HepG2 (cell line): ENCODE measurements around the gene FOSB. TPM values are rescaled to one million over a fixed set of nuclear protein-coding genes. Genes with fewer than 3 reads are reported as not detected.

Experiments
- ARNTL ChIP-seq: sonication (generic); formaldehyde crosslinking; IDR thresholded peaks from 2 replicates; pipeline ENCODE4 v1.4.0; 2020; ENCODE audit warnings: mild to moderate bottlenecking, missing genetic modification reagents
- ELF3 ChIP-seq: IDR thresholded peaks from 2 replicates; pipeline ENCODE4 v1.6.1; 2016; ENCODE audit warnings: missing genetic modification reagents, missing compliant biosample characterization
- HINFP ChIP-seq: sonication (generic); formaldehyde crosslinking; IDR thresholded peaks from 2 replicates; pipeline ENCODE4 v1.4.0; 2020; ENCODE audit warnings: low read depth, mild to moderate bottlenecking, missing genetic modification reagents
- KDM2A ChIP-seq: sonication (generic); formaldehyde crosslinking; IDR thresholded peaks from 2 replicates; pipeline ENCODE4 v1.4.0; 2020; ENCODE audit warnings: low read depth, missing genetic modification reagents, borderline replicate concordance
- MIER2 ChIP-seq: IDR thresholded peaks from 2 replicates; pipeline ENCODE4 v1.6.1; 2016; ENCODE audit warnings: missing biosample characterization, missing genetic modification reagents
- PTBP1 ChIP-seq: fragments of 200-400 bp; formaldehyde crosslinking; IDR thresholded peaks from 2 replicates; pipeline ENCODE4 v1.6.1; 2018; ENCODE audit warnings: low read length, low read depth; ENCODE audit not compliant: poor library complexity, severe bottlenecking
- SALL1 ChIP-seq: sonication (generic); formaldehyde crosslinking; IDR thresholded peaks from 2 replicates; pipeline ENCODE4 v1.8.0; 2022; ENCODE audit warnings: mild to moderate bottlenecking, missing genetic modification reagents
- SKIL ChIP-seq: sonication (generic); formaldehyde crosslinking; IDR thresholded peaks from 2 replicates; pipeline ENCODE4 v1.8.0; 2022; ENCODE audit warnings: missing genetic modification reagents, mild to moderate bottlenecking, moderate library complexity, borderline replicate concordance
- SMAD3 ChIP-seq: sonication (generic); formaldehyde crosslinking; IDR thresholded peaks from 2 replicates; pipeline ENCODE4 v1.4.0; 2020; ENCODE audit warnings: missing genetic modification reagents
- YEATS4 ChIP-seq: sonication (generic); formaldehyde crosslinking; IDR thresholded peaks from 2 replicates; pipeline ENCODE4 v1.4.0; 2020; ENCODE audit warnings: missing genetic modification reagents, borderline replicate concordance
- ZFP91 ChIP-seq: sonication (generic); formaldehyde crosslinking; IDR thresholded peaks from 2 replicates; pipeline ENCODE4 v1.9.0; 2022; ENCODE audit warnings: missing genetic modification reagents, mild to moderate bottlenecking, borderline replicate concordance
- ZFY ChIP-seq: sonication (generic); formaldehyde crosslinking; IDR thresholded peaks from 2 replicates; pipeline ENCODE4 v1.4.0; 2020; ENCODE audit warnings: missing genetic modification reagents
- ZNF253 ChIP-seq: sonication (generic); formaldehyde crosslinking; IDR thresholded peaks from 2 replicates; pipeline ENCODE4 v1.8.0; 2022; ENCODE audit warnings: mild to moderate bottlenecking, missing genetic modification reagents, borderline replicate concordance
- ZNF30 ChIP-seq: sonication (generic); formaldehyde crosslinking; IDR thresholded peaks from 2 replicates; pipeline ENCODE4 v1.5.0; 2020; ENCODE audit warnings: mild to moderate bottlenecking, missing genetic modification reagents
- ZNF326 ChIP-seq: sonication (generic); formaldehyde crosslinking; IDR thresholded peaks from 2 replicates; pipeline ENCODE4 v1.4.0; 2020; ENCODE audit warnings: missing genetic modification reagents, borderline replicate concordance
- ZNF33A ChIP-seq: sonication (generic); formaldehyde crosslinking; IDR thresholded peaks from 2 replicates; pipeline ENCODE4 v1.5.1; 2020; ENCODE audit warnings: missing genetic modification reagents, mild to moderate bottlenecking, moderate library complexity, borderline replicate concordance
- ZNF652 ChIP-seq: IDR thresholded peaks from 2 replicates; pipeline ENCODE4 v1.6.1; 2016; ENCODE audit warnings: low read depth, borderline replicate concordance
- ZNF670 ChIP-seq: sonication (generic); formaldehyde crosslinking; IDR thresholded peaks from 2 replicates; pipeline ENCODE4 v1.8.0; 2022; ENCODE audit warnings: mild to moderate bottlenecking, missing genetic modification reagents, borderline replicate concordance
- ZNF704 ChIP-seq: sonication (generic); formaldehyde crosslinking; IDR thresholded peaks from 2 replicates; pipeline ENCODE4 v1.8.1; 2023; ENCODE audit warnings: mild to moderate bottlenecking, inconsistent platforms, moderate library complexity, missing genetic modification reagents, borderline replicate concordance
- ZNF740 ChIP-seq: sonication (generic); formaldehyde crosslinking; IDR thresholded peaks from 2 replicates; pipeline ENCODE4 v1.4.0; 2020; ENCODE audit warnings: missing genetic modification reagents
- ZNF782 ChIP-seq: sonication (generic); formaldehyde crosslinking; IDR thresholded peaks from 2 replicates; pipeline ENCODE4 v1.4.0; 2020; ENCODE audit warnings: missing genetic modification reagents, mild to moderate bottlenecking, borderline replicate concordance
- ZSCAN12 ChIP-seq: sonication (generic); formaldehyde crosslinking; IDR thresholded peaks from 2 replicates; pipeline ENCODE4 v1.9.0; 2021; ENCODE audit warnings: mild to moderate bottlenecking, missing genetic modification reagents
- ZSCAN30 ChIP-seq: sonication (generic); formaldehyde crosslinking; IDR thresholded peaks from 2 replicates; pipeline ENCODE4 v1.5.0; 2020; ENCODE audit warnings: mild to moderate bottlenecking, missing genetic modification reagents
- polyA plus RNA-seq, 8 experiments: library from polyadenylated mRNA; depleted of rRNA in 3 of 8; stranded (reverse) in 7 of 8; unstranded in 1 of 8; fragments of >200 nt; fragmentation: Illumina TruSeq in 4 of 8; extraction: Trizol in 4 of 8; gene quantifications; 2 replicates each; pipeline versions ENCODE4 v1.2.1 to v1.2.3, GENCODE V29; 2011 to 2016; ENCODE audit warnings: low read depth in 4 of 8, missing spikeins in 1 of 8, mixed read lengths in 1 of 8; ENCODE audit not compliant: insufficient read depth in 1 of 8
- total RNA-seq, 5 experiments: library from RNA; depleted of rRNA; stranded (reverse); fragments of >200 nt; fragmentation: Illumina TruSeq; extraction: Trizol; gene quantifications; 2 replicates each; pipeline ENCODE4 v1.2.3, GENCODE V29; 2016; ENCODE audit warnings: low read depth in 1 of 5

Gene FOSB
- total and polyA plus RNA-seq, 2 of the 13 experiments (the other 11 are each of a cell fraction or from before 2014, with no cell fraction given) = 2.8 to 6.0 TPM

- TF ChIP-seq SKIL (CRISPR knock-in tag) (no peak), ZNF30 (CRISPR knock-in tag) (no peak), ZNF670 (CRISPR knock-in tag) (peak; percentile 33; the same call in 1 of the 2 replicates), ZNF740 (CRISPR knock-in tag) (0 out of 2 replicates have a peak, but pooled peaks have one; percentile 17), PTBP1 (peak; percentile 43), ZNF652 (CRISPR knock-in tag) (peak; percentile 66; the same call in 1 of the 2 replicates), ARNTL (CRISPR knock-in tag) (peak; percentile 75), ZNF704 (peak; percentile 76; the same call in 1 of the 2 replicates), YEATS4 (CRISPR knock-in tag) (peak; percentile 93), ZNF33A (CRISPR knock-in tag) (no peak), ZFP91 (peak; percentile 97; the same call in 1 of the 2 replicates), KDM2A (CRISPR knock-in tag) (peak; percentile 86; the same call in 1 of the 2 replicates), HINFP (CRISPR knock-in tag) (peak; percentile 82), ZNF253 (0 out of 2 replicates have a peak, but pooled peaks have one; percentile 70), ZNF326 (CRISPR knock-in tag) (no peak; the same call in 1 of the 2 replicates), ELF3 (CRISPR knock-in tag) (peak; percentile 67), ZNF782 (CRISPR knock-in tag) (no peak), ZSCAN12 (CRISPR knock-in tag) (no peak), MIER2 (CRISPR knock-in tag) (peak; percentile 59; the same call in 1 of the 2 replicates), ZFY (CRISPR knock-in tag) (peak; percentile 98), SMAD3 (CRISPR knock-in tag) (no peak; the same call in 1 of the 2 replicates), SALL1 (CRISPR knock-in tag) (peak; percentile 82), ZSCAN30 (CRISPR knock-in tag) (no peak)
These were observed 44.1 kb upstream of the FOSB start, which contains the start of gene ERCC1 (continued) for GRCh38 chr19:45423589-45424190.
